HG02970 (cell line): ENCODE measurements around the gene CDK15.

Experiments used
- ATAC-seq: cut with Tn5 transposase; IDR thresholded peaks from one replicate; pipeline ENCODE4 v1.9.1; 2021; ENCODE audit warnings: mild to moderate bottlenecking, moderate library complexity, moderate number of reproducible peaks; ENCODE audit not compliant: unreplicated experiment, low FRiP score

Gene CDK15

DNA sequence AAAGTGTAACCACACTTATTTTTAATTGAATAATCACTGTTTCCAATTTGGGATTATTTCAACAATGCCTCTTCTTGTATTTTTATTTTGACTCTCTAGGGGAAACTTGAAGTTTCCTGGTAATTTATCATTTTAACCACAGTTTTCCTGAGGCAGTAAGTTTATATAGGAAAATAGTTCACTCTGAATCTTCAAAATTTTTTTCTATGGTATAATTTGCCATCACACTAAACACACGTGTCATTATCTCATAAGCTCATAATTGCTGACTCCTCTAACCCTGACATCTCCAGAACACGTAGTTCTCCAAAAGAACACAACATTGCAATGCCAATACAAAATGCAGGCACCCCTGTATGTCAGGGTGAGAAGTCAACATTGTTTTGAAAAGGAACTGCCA, 125.1 kb downstream of the CDK15 start:
- no peak for ATAC-seq

DNA sequence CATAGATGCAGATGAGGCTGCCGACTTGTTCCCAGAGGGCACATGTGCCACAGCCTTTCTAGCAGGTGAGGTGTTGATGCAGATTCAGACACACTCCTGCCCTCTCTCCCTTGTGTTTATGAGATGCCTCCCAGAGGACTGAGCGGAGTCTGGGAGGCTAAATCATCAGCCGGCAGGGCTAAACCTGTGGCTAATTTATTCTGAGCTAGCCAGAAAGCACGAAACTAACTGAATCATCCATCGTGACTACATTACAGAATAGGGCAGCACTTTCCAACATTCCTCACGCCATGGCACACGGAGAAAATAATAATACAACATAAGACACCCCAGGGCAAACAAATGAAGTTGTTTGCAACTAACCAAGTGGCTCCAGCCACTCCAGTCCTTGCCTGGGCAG, 125.6 kb downstream of the CDK15 start:
- ATAC-seq = no peak

DNA sequence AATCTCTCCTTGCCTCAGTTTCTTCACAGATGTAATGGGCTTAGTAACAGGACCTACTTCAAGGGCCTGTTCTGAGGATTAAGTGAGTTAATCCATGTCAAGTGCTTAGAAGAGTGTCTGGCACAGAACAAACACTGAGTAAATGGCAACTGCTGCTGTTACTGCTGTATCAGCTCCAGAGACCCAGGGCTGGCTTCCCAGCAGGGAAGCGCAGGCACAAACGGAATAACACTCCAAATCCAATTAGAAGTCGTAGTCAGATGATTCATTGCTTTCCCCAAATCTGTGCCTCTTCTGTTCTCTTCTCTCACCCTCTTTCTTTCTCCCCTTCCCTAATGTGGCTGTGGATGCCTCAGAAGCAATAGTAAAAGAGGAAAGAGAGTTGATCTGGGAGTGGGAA, 126.2 kb downstream of the CDK15 start:
- no peak for ATAC-seq

GRCh38 chr2:201933792-201934237, 127.5 kb downstream of the CDK15 start:
- ATAC-seq = no peak

GRCh38 chr2:201936817-201937216, 130.5 kb downstream of the CDK15 start:
- no peak for ATAC-seq

DNA sequence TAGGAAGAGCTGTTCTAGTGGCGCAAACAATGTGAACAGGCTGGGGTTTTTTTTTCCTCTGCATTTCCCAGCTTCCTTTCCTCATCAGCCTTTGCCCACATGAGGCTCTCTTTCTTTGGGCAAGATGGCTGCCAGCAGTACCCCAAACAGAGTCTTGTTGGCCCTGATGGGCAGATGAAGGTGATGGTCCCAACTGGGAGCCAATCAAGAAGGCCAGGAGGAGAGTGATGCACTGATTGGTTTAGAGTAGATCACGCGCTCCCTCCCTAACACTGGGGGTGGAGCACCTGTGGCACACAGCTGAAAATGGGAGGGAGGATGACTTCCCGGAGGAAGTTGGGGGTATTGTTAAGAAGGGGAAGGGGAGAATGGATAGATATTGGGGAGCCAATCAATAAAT, 131.0 kb downstream of the CDK15 start:
- ATAC-seq = no peak

- no peak for ATAC-seq
Observed at GRCh38 chr2:201938156-201938775, 131.9 kb downstream of the CDK15 start.

DNA sequence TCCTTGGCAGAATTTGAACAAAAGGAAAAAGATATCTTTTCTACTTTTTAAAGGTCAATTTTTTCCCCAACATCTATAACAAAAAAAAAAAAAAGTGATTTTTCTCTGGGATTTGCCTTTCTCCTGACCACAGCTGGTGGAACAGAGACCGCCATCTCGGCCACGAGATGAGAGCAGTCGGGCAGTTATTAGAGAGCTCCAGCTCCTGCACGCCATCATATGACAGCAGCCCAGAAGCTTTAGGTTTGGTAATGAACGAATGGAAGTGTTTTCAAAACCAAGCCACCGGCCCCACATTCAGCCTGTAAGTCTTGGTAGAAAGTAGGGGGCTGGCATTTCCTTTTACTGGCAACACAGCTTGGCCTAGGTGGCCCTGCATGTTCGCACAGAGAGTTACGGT, 132.4 kb downstream of the CDK15 start:
- no peak for ATAC-seq

DNA sequence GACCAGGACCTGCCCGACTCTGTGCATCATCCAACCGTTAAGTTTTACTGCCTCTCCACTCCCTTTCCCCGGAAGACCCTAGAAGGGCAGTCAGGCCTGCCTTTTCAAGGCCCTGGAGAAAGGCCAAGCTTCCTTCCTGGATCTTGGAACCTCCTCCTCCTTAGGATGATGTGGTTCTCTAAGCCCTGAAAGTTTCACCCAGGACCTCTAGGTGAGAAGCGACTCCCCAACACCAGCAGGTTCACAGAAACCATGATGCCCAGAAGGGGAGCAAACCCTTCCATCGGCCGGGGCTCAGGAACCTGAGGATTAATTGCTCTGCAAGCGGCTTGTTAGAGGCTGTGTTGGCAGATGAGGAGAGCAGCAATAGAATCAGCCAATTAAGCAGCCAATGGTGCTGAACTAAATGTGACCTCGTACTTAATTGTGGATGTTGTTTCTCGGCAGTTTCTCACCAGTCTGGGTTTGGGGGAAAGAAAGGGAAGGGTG, 133.2 kb downstream of the CDK15 start:
- ATAC-seq = no peak

DNA sequence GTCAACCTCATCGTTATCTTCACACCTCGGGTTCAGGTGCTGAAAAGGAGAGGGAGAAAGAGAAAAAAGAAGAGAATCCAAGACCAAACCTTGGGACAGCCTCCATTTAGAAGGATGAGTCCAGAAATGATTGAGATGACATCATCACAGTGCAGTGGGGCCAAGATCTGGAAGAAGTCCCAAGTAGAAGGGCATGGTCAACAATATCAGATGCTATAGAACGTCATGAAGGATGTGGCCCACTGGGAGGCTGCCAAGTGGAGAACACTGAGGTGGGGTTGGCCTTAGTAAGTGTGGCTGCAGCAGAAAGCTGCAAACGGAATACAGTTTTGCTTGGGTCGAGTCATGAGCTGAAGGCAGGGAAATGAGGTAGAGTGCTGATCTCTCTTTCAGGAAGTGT, 136.2 kb downstream of the CDK15 start:
- no peak for ATAC-seq
